H1 (cell line): ENCODE results near the gene CTAG1A. TPM values are rescaled to one million over a fixed set of nuclear protein-coding genes. Genes with fewer than 3 reads are reported as not detected.

Experiments
- CTCF ChIA-PET: fragments of 300-600 bp; sonication (Branson Sonifier 250); formaldehyde crosslinking; loops from one replicate; lab custom pipeline; 2021; ENCODE audit not compliant: partially characterized antibody; lab: Charles Lee
- POLR2A ChIA-PET: fragments of 300-600 bp; sonication (Branson Sonifier 250); formaldehyde crosslinking; loops from one replicate; lab custom pipeline; 2021; ENCODE audit warnings: inconsistent platforms; ENCODE audit not compliant: partially characterized antibody; lab: Charles Lee
- DNase-seq, 2 experiments: peaks; one replicate each; pipeline versions ENCODE4 v3.0.0 to v3.0.0-alpha.2; 2010 to 2022; ENCODE audit warnings: low spot score in 2 of 2, low read depth in 1 of 2, mixed read lengths in 1 of 2
- FAIRE-seq: peaks from 2 replicates; lab custom pipeline; 2011; peaks lifted over from hg19 to GRCh38; lab: Jason Lieb, UNC
- H2AFZ ChIP-seq: 2 replicates; pipeline ENCODE4 v1.8.1; 2012; ENCODE audit warnings: low read length, inconsistent platforms
- H2AK5ac ChIP-seq: 2 replicates; pipeline ENCODE4 v1.6.1; 2013; ENCODE audit warnings: low read depth, low read length
- H2BK120ac ChIP-seq: replicated peaks from 2 replicates; pipeline ENCODE3; 2013; ENCODE audit warnings: low read depth, low read length, inconsistent platforms
- H2BK12ac ChIP-seq: 2 replicates; pipeline ENCODE4 v1.6.1; 2013; ENCODE audit warnings: low read depth, low read length
- H2BK15ac ChIP-seq: 2 replicates; pipeline ENCODE4 v1.6.1; 2013; ENCODE audit warnings: low read length
- H2BK20ac ChIP-seq: 2 replicates; pipeline ENCODE4 v1.6.1; 2013; ENCODE audit warnings: low read length
- H2BK5ac ChIP-seq: 2 replicates; pipeline ENCODE4 v1.6.1; 2013; ENCODE audit warnings: low read depth, low read length
- H3K14ac ChIP-seq: 2 replicates; pipeline ENCODE4 v1.6.1; 2013; ENCODE audit warnings: inconsistent platforms; ENCODE audit not compliant: insufficient read length
- H3K18ac ChIP-seq: 2 replicates; pipeline ENCODE4 v1.6.1; 2013; ENCODE audit warnings: low read length; ENCODE audit errors: extremely low read depth
- H3K23ac ChIP-seq: 2 replicates; pipeline ENCODE4 v1.6.1; 2013; ENCODE audit warnings: inconsistent platforms; ENCODE audit not compliant: insufficient read length
- H3K23me2 ChIP-seq: 2 replicates; pipeline ENCODE4 v1.6.1; 2013; ENCODE audit warnings: low read depth, low read length
- H3K27ac ChIP-seq: 2 replicates; pipeline ENCODE4 v1.6.1; 2011; ENCODE audit warnings: low read depth, low read length, inconsistent platforms
- H3K27me3 ChIP-seq, 4 experiments: replicated peaks in 1 of 4; 1 replicate in 1 of 4; 2 replicates in 3 of 4; pipeline versions ENCODE4 v1.6.1 to v1.8.1; 2011 to 2013; ENCODE audit warnings: low read length in 3 of 4, mild to moderate bottlenecking in 3 of 4, inconsistent platforms in 2 of 4, mixed read lengths in 2 of 4, moderate library complexity in 1 of 4; ENCODE audit not compliant: control insufficient read depth in 3 of 4, insufficient read depth in 3 of 4; ENCODE audit errors: extremely low read depth in 1 of 4
- H3K36me3 ChIP-seq, 4 experiments: 2 replicates each; pipeline versions ENCODE4 v1.6.1 to v1.8.1; 2011 to 2013; ENCODE audit warnings: mild to moderate bottlenecking in 4 of 4, low read length in 3 of 4, moderate library complexity in 2 of 4, control low read depth in 1 of 4, inconsistent platforms in 1 of 4; ENCODE audit not compliant: insufficient read depth in 4 of 4, control insufficient read depth in 2 of 4
- H3K4ac ChIP-seq: replicated peaks from 2 replicates; pipeline ENCODE3; 2013; ENCODE audit warnings: low read length, low read depth, mixed read lengths, inconsistent platforms; ENCODE audit not compliant: insufficient read length
- H3K4me1 ChIP-seq, 4 experiments: replicated peaks in 1 of 4; 1 replicate in 1 of 4; 2 replicates in 3 of 4; pipeline versions ENCODE4 v1.6.1 to v1.8.1; 2011 to 2013; ENCODE audit warnings: low read length in 3 of 4, inconsistent platforms in 2 of 4, mixed read lengths in 1 of 4; ENCODE audit not compliant: insufficient read depth in 4 of 4, control insufficient read depth in 3 of 4
- H3K4me2 ChIP-seq, 2 experiments: 2 replicates each; pipeline versions ENCODE4 v1.6.1 to v1.8.1; 2011 to 2013; ENCODE audit warnings: low read depth in 2 of 2, low read length in 2 of 2, control low read depth in 1 of 2, inconsistent platforms in 1 of 2, mild to moderate bottlenecking in 1 of 2; ENCODE audit not compliant: insufficient read depth in 1 of 2
- H3K4me3 ChIP-seq, 4 experiments: fragments of 200-600, 300-600 bp in 1 of 4; sonication (generic), shearing (Covaris generic), sonication (Bioruptor Twin) in 1 of 4; 2 replicates each; pipeline versions ENCODE4 v1.5.1 to v1.8.1; 2011 to 2016; ENCODE audit warnings: low read length in 4 of 4, low read depth in 3 of 4, control low read depth in 2 of 4, inconsistent platforms in 2 of 4, mild to moderate bottlenecking in 2 of 4, mixed read lengths in 1 of 4, moderate library complexity in 1 of 4; ENCODE audit not compliant: insufficient read depth in 2 of 4; ENCODE audit errors: extremely low read depth in 1 of 4
- H3K56ac ChIP-seq: replicated peaks from 2 replicates; pipeline ENCODE3; 2013; ENCODE audit warnings: low read depth, mild to moderate bottlenecking, mixed read lengths, low read length, inconsistent platforms; ENCODE audit not compliant: insufficient read length
- H3K79me1 ChIP-seq: 2 replicates; pipeline ENCODE4 v1.6.1; 2013; ENCODE audit warnings: low read depth, low read length, control low read depth
- H3K79me2 ChIP-seq, 2 experiments: 2 replicates each; pipeline versions ENCODE4 v1.6.1 to v1.8.1; 2012 to 2013; ENCODE audit warnings: low read length in 2 of 2, mild to moderate bottlenecking in 2 of 2, inconsistent platforms in 1 of 2; ENCODE audit not compliant: insufficient read depth in 2 of 2, control insufficient read depth in 1 of 2
- H3K9ac ChIP-seq, 4 experiments: replicated peaks in 1 of 4; 1 replicate in 1 of 4; 2 replicates in 3 of 4; pipeline versions ENCODE4 v1.6.1 to v1.8.1; 2011 to 2013; ENCODE audit warnings: low read depth in 3 of 4, low read length in 3 of 4, control low read depth in 2 of 4, mild to moderate bottlenecking in 2 of 4, moderate library complexity in 2 of 4, inconsistent platforms in 1 of 4; ENCODE audit errors: extremely low read depth in 1 of 4
- H3K9me3 ChIP-seq, 2 experiments: 2 replicates each; pipeline versions ENCODE4 v1.6.1 to v1.8.1; 2012 to 2013; ENCODE audit warnings: mild to moderate bottlenecking in 2 of 2, moderate library complexity in 2 of 2, control low read depth in 1 of 2, inconsistent platforms in 1 of 2, low read depth in 1 of 2, low read length in 1 of 2, mixed read lengths in 1 of 2; ENCODE audit not compliant: insufficient read depth in 2 of 2
- H4K20me1 ChIP-seq, 2 experiments: replicated peaks in 1 of 2; 2 replicates each; pipeline versions ENCODE3 to v1.8.1; 2011 to 2013; ENCODE audit warnings: inconsistent platforms in 2 of 2, low read length in 2 of 2, mild to moderate bottlenecking in 1 of 2; ENCODE audit not compliant: insufficient read depth in 2 of 2, control insufficient read depth in 1 of 2
- H4K5ac ChIP-seq: 2 replicates; pipeline ENCODE4 v1.6.1; 2013; ENCODE audit warnings: low read length, low read depth, mixed read lengths, inconsistent platforms; ENCODE audit not compliant: insufficient read length
- H4K8ac ChIP-seq: 2 replicates; pipeline ENCODE4 v1.8.0; 2013; ENCODE audit warnings: mild to moderate bottlenecking, moderate library complexity, low read length, inconsistent platforms; ENCODE audit not compliant: insufficient read depth; ENCODE audit errors: extremely low read depth
- H4K91ac ChIP-seq: replicated peaks from 2 replicates; pipeline ENCODE3; 2013; ENCODE audit warnings: low read length, mixed read lengths, inconsistent platforms; ENCODE audit not compliant: insufficient read length
- BRCA1 ChIP-seq: IDR thresholded peaks from 2 replicates; pipeline ENCODE4 v1.6.1; 2012; ENCODE audit warnings: low read depth, low read length, improper control_type of control experiment
- CHD1 ChIP-seq: IDR thresholded peaks from 2 replicates; pipeline ENCODE4 v1.6.1; 2012; ENCODE audit warnings: low read depth, low read length, improper control_type of control experiment
- GABPA ChIP-seq: IDR thresholded peaks from 2 replicates; pipeline ENCODE4 v1.6.1; 2011; ENCODE audit warnings: mild to moderate bottlenecking, low read length, moderate library complexity, borderline replicate concordance; ENCODE audit not compliant: insufficient read depth
- NRF1 ChIP-seq: IDR thresholded peaks from 2 replicates; pipeline ENCODE4 v1.6.1; 2011; ENCODE audit warnings: mild to moderate bottlenecking, low read depth, low read length, improper control_type of control experiment
- SUZ12 ChIP-seq: fragments of 200-600 bp; sonication (generic); IDR thresholded peaks from 2 replicates; pipeline ENCODE4 v1.6.1; 2012; ENCODE audit warnings: mild to moderate bottlenecking, inconsistent platforms, low read length, moderate library complexity, mixed read lengths
- WGBS, 2 experiments: shearing (Covaris generic) in 1 of 2; methylation state at CpG; one replicate each; pipeline versions ENCODE4 v1.1.6 to v1.1.7; 2013 to 2015; ENCODE audit warnings: low lambda C conversion rate in 2 of 2, mixed read lengths in 2 of 2, inconsistent platforms in 1 of 2, low coverage in 1 of 2, missing lambda C conversion rate in 1 of 2; ENCODE audit not compliant: insufficient replicate concordance in 2 of 2, insufficient coverage in 1 of 2, insufficient read length in 1 of 2; ENCODE audit errors: extremely low coverage in 1 of 2, missing lambda C conversion rate in 1 of 2; 5-methylcytosine and 5-hydroxymethylcytosine counted together
- polyA plus RNA-seq, 7 experiments: library from polyadenylated mRNA; depleted of rRNA in 3 of 7; stranded (reverse) in 5 of 7; unstranded in 2 of 7; fragments of >200 nt in 5 of 7; fragments of 200-250 nt in 2 of 7; gene quantifications; 1 replicate in 5 of 7; 2 replicates in 1 of 7; 4 replicates in 1 of 7; pipeline versions ENCODE4 v1.2.1 to v1.2.3, GENCODE V29; 2011 to 2013; ENCODE audit warnings: missing spikeins in 2 of 7, mixed read lengths in 2 of 7
- total RNA-seq: library from RNA; stranded (reverse); fragmentation: NEBNext Ultra II Directional; extraction: Animal tissue kit (Norgen Biotek cat#: 25700); gene quantifications from 2 replicates; pipeline ENCODE4 v1.2.1, GENCODE V29; 2021

The CTAG1A gene
- total and polyA plus RNA-seq, 2 of the 8 experiments (the other 6 are each of a cell fraction or from before 2014, with no cell fraction given): not detected

GRCh38 chrX:154539077-154539476, 45.9 kb upstream of the CTAG1A start:
- H3K9me3 ChIP-seq: no peaks in the 10 kb centered on the region; a peak in 1 of 4 replicates
- TF ChIP-seq BRCA1: no peak
- TF ChIP-seq CHD1: no peak
- no peak for TF ChIP-seq SUZ12
- TF ChIP-seq NRF1: no peak
- TF ChIP-seq GABPA: no peak
- DNase-seq (no peak), FAIRE-seq (no peak)
- H3K56ac ChIP-seq: no peak overlapping the region
- H3K4me3 ChIP-seq: no peak overlapping the region
- H3K79me1 ChIP-seq: no peaks in the 10 kb centered on the region; the same call in 1 of the 2 replicates
- no peaks in the 10 kb centered on the region for H3K23me2 ChIP-seq
- H3K4me1 ChIP-seq: peaks cover 0 to 3% (median 0%) of the 10 kb centered on the region in 4 experiments; a peak in 3 of 7 replicates
- H2BK12ac ChIP-seq: no peak overlapping the region
- CTCF ChIA-PET: no interaction called here
- WGBS, 2 experiments: 90% methylated on average over 8 of the region's 8 CpGs; no CpG with 5 or more reads in 1 of the 2 experiments
- H3K36me3 ChIP-seq: peaks cover 0 to 9% (median 4%) of the 10 kb centered on the region in 4 experiments; a peak in 6 of 8 replicates
- H3K4ac ChIP-seq: no peak overlapping the region
- H3K27me3 ChIP-seq: no peaks in the 10 kb centered on the region
- peaks cover 0 to 4% of the 10 kb centered on the region in 2 experiments for H4K20me1 ChIP-seq
- H2BK15ac ChIP-seq: no peak overlapping the region
- H2AFZ ChIP-seq: no peak overlapping the region
- no peak overlapping the region for H2BK20ac ChIP-seq
- no peak overlapping the region for H3K14ac ChIP-seq
- no peak overlapping the region for H3K9ac ChIP-seq
- no peak overlapping the region for H3K23ac ChIP-seq
- H4K5ac ChIP-seq: no peak overlapping the region
- H3K27ac ChIP-seq: no peak overlapping the region
- POLR2A ChIA-PET: interaction anchor here (0.9 kb wide), 1 partner anchor 137 kb away, joined by 4 read pairs; no protein-coding TSS in a partner anchor
- no peak overlapping the region for H2AK5ac ChIP-seq
- H3K4me2 ChIP-seq: no peak overlapping the region
- no peak overlapping the region for H4K8ac ChIP-seq
- H3K18ac ChIP-seq: no peak overlapping the region
- H2BK120ac ChIP-seq: no peak overlapping the region
- H2BK5ac ChIP-seq: no peak overlapping the region
- H3K79me2 ChIP-seq: no peaks in the 10 kb centered on the region
- no peak overlapping the region for H4K91ac ChIP-seq
